Loucy (cell line): Measurements from ENCODE around the gene RAET1E.
"Not testable (repeated sequence)": the region's sequence is repeated elsewhere in the genome, so short reads cannot be mapped to it uniquely, and the experiment has no call there.

Source experiments
- H2AFZ ChIP-seq: fragments of 200-600 bp; sonication (generic); 2 replicates; pipeline ENCODE4 v1.6.0; 2016; ENCODE audit warnings: antibody characterized with exemption, mild to moderate bottlenecking, low read length, moderate library complexity
- H3F3A ChIP-seq: fragments of 200-600 bp; 2 replicates; pipeline ENCODE4 v1.6.0; 2016; ENCODE audit warnings: antibody characterized with exemption, low read depth, mild to moderate bottlenecking
- H3K27me3 ChIP-seq: fragments of 200-600 bp; sonication (generic); 2 replicates; pipeline ENCODE4 v1.6.1; 2014; ENCODE audit warnings: low read length, mild to moderate bottlenecking; ENCODE audit not compliant: insufficient read depth, poor library complexity, severe bottlenecking
- H3K36me3 ChIP-seq: fragments of 200-600 bp; sonication (generic); 2 replicates; pipeline ENCODE4 v1.6.1; 2016; ENCODE audit warnings: low read length; ENCODE audit not compliant: insufficient read depth
- H3K4me1 ChIP-seq: fragments of 200-600 bp; sonication (generic); 2 replicates; pipeline ENCODE4 v1.5.1; 2014; ENCODE audit warnings: low read length, mild to moderate bottlenecking; ENCODE audit not compliant: insufficient read depth, poor library complexity, severe bottlenecking
- H3K4me2 ChIP-seq: fragments of 200-600 bp; sonication (generic); 2 replicates; pipeline ENCODE4 v1.6.0; 2014; ENCODE audit warnings: antibody characterized with exemption, low read length, low read depth, mild to moderate bottlenecking; ENCODE audit not compliant: poor library complexity, severe bottlenecking
- H3K4me3 ChIP-seq: fragments of 200-600 bp; sonication (generic); 2 replicates; pipeline ENCODE4 v1.5.1; 2014; ENCODE audit warnings: low read length, mild to moderate bottlenecking, mixed read lengths; ENCODE audit not compliant: poor library complexity, severe bottlenecking
- H3K79me2 ChIP-seq: fragments of 200-600 bp; sonication (generic); 2 replicates; pipeline ENCODE4 v1.6.1; 2014; ENCODE audit warnings: low read length; ENCODE audit not compliant: insufficient read depth
- H3K9ac ChIP-seq: fragments of 200-600 bp; sonication (generic); 2 replicates; pipeline ENCODE4 v1.6.0; 2014; ENCODE audit warnings: mild to moderate bottlenecking, low read depth, low read length, moderate library complexity; ENCODE audit not compliant: poor library complexity, severe bottlenecking
- H3K9me2 ChIP-seq: fragments of 200-600 bp; sonication (generic); replicated peaks from 2 replicates; pipeline ENCODE4 v1.6.1; 2016; ENCODE audit warnings: low read depth, low read length, mixed read lengths
- H3K9me3 ChIP-seq: fragments of 200-600 bp; sonication (generic); 2 replicates; pipeline ENCODE4 v1.6.1; 2014; ENCODE audit warnings: mild to moderate bottlenecking, antibody characterized with exemption, low read length, low read depth; ENCODE audit not compliant: insufficient read depth
- H4K20me1 ChIP-seq: fragments of 200-600 bp; sonication (generic); 2 replicates; pipeline ENCODE4 v1.6.0; 2014; ENCODE audit warnings: antibody characterized with exemption, low read length, mild to moderate bottlenecking; ENCODE audit not compliant: insufficient read depth, poor library complexity, severe bottlenecking
- EZH2phosphoT487 ChIP-seq: fragments of 200-600 bp; IDR thresholded peaks from 2 replicates; pipeline ENCODE4 v1.6.1; 2018; ENCODE audit warnings: antibody characterized with exemption, mild to moderate bottlenecking, moderate library complexity, borderline replicate concordance
- TF ChIP-seq, protein P1 (sequence below): fragments of 200-600 bp; sonication (generic); conservative IDR thresholded peaks from 2 replicates; pipeline ENCODE4 v1.5.1; 2014; ENCODE audit warnings: mild to moderate bottlenecking, antibody characterized with exemption, low read length

Gene RAET1E

DNA sequence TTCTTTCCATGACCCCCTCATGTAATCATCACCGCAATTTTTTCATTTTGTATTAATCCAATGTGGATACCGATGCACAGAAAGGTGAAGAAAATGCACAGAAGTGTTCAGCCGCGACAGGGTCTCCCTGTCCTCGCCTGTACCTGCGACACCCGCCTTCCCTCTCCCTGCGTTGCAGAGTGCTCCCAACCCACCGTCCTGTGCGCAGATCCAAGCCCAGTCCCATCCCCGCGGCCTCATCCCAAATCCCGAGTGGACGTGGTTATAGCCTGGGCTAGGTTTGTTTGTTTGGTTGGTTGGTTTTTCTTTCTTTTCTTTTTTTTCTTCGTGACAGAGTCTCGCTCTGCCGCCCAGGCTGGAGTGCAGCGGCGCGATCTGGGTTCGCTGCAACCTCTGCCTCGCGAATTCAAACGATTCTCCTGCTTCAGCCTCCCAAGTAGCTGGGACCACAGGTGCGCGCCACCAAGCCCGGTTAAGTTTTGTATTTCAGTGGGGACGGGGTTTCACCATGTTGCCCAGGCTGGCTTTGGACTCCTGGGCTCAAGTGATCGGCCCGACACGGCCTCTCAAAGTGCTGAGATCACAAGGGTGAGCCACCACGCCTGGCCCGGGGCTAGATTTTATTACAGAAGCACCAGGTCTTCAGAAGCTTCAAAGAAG, 25.5 kb upstream of the RAET1E start:
- no peaks in the 10 kb centered on the region for H3F3A ChIP-seq
- no peak overlapping the region for H2AFZ ChIP-seq
- H3K9me3 ChIP-seq, result no peaks in the 10 kb centered on the region
- H3K36me3 ChIP-seq, result no peaks in the 10 kb centered on the region
- H3K27me3 ChIP-seq, result no peaks in the 10 kb centered on the region
- H3K9ac ChIP-seq, result no peak overlapping the region
- no peaks in the 10 kb centered on the region for H3K79me2 ChIP-seq
- H3K9me2 ChIP-seq, result no peaks in the 10 kb centered on the region
- H3K4me2 ChIP-seq, result peak overlapping the region; percentile 65
- no peak for TF ChIP-seq EZH2phosphoT487
- TF ChIP-seq, protein P1, sequence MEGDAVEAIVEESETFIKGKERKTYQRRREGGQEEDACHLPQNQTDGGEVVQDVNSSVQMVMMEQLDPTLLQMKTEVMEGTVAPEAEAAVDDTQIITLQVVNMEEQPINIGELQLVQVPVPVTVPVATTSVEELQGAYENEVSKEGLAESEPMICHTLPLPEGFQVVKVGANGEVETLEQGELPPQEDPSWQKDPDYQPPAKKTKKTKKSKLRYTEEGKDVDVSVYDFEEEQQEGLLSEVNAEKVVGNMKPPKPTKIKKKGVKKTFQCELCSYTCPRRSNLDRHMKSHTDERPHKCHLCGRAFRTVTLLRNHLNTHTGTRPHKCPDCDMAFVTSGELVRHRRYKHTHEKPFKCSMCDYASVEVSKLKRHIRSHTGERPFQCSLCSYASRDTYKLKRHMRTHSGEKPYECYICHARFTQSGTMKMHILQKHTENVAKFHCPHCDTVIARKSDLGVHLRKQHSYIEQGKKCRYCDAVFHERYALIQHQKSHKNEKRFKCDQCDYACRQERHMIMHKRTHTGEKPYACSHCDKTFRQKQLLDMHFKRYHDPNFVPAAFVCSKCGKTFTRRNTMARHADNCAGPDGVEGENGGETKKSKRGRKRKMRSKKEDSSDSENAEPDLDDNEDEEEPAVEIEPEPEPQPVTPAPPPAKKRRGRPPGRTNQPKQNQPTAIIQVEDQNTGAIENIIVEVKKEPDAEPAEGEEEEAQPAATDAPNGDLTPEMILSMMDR, result no peak
- H3K4me1 ChIP-seq, result peaks cover 8% of the 10 kb centered on the region
- no peaks in the 10 kb centered on the region for H4K20me1 ChIP-seq
- H3K4me3 ChIP-seq, result peak overlapping the region; percentile 62

DNA sequence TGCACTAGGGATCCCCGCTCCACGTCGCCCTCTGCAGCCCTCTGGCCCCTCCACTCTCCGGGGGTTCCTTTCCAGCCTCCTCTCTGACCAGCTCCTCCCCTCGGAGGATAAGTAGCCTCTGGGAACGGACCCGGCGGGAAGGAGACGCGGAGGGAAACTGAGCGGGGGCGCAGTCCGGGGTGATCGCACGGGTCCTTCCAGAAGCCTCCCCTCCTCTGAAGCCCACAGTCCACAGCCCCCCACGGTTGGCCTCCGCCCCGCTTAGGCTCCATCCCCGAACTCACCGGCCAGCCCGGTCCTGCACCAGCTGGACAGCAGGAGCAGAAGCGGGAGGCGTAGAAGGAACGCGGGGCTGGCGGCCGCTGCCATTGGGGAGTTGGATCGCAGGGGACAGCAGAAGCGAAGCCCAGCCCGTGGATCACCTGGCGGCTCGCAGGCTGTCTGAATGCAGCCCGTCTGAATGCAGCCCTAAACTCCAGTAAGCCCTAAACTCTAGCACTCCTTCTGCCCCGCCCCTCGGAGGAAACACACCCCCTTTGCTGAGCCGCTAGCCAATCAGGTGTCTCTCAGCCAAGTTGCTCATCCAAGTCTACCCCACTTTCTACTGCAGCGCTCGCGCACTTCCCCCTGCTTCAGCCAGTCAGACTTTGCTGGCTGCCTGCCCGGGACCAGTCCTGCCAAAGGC, 24.9 kb upstream of the RAET1E start, which contains the start of gene RAET1G:
Gene RAET1G, minus strand, starts transcription at position 480 of the 685 bp plus-strand sequence. Its CDS starts 111 bp downstream, at position 369.
- Histone ChIP-seq H3K27me3 (no peaks in the 10 kb centered on the region), H3F3A (no peaks in the 10 kb centered on the region), H3K4me3 (peak within 1 kb of the TSS; percentile 62), H2AFZ (peak within 1 kb of the TSS; percentile 22; the same call in 1 of the 2 replicates), H4K20me1 (no peaks in the 10 kb centered on the region), H3K9me2 (no peaks in the 10 kb centered on the region), H3K9me3 (no peaks in the 10 kb centered on the region), H3K4me2 (peak within 1 kb of the TSS; percentile 65), H3K4me1 (peaks cover 8% of the 10 kb centered on the region), H3K9ac (no peak within 1 kb of the TSS), H3K36me3 (no peaks in the 10 kb centered on the region), H3K79me2 (no peaks in the 10 kb centered on the region)
- TF ChIP-seq EZH2phosphoT487, result no peak
- TF ChIP-seq, protein P1, result no peak

DNA sequence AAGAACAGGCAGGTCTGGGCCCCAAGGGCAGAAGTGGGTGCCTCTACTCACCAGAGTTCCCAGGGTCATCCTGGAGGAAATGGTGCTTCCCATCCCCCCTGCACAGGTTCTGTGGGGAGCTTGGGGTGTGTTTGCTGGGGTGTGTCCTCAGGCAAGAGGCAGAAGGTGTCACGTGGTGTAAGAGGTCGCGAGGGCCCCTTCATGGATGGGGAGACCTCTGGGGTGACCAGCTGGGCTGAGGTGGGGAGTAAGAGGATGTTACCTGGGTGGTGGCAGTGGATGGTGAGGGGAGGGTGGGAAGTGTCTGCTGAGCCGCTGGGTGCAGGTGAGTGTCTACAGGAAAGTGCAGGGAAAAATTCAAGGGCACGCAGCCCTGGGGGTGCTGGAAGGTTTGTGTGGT, 24.2 kb upstream of the RAET1E start:
- H3K4me2 ChIP-seq, H3K4me3 ChIP-seq, H4K20me1 ChIP-seq, H3K79me2 ChIP-seq, H3F3A ChIP-seq, H2AFZ ChIP-seq, H3K9me3 ChIP-seq, H3K9me2 ChIP-seq, H3K4me1 ChIP-seq, H3K36me3 ChIP-seq, H3K27me3 ChIP-seq, H3K9ac ChIP-seq: not testable (repeated sequence)
